Fibroblast of lung (primary cell): ENCODE results near the gene SPATS2L. TPM values are rescaled to one million over a fixed set of nuclear protein-coding genes. Genes with fewer than 3 reads are reported as not detected.

Experiments used
- DNase-seq, 2 donors: peaks; one replicate each; pipeline versions ENCODE4 v3.0.0 to v3.0.0-alpha.2; 2010; ENCODE audit warnings: low read depth in 2 of 2
- H2AFZ ChIP-seq: 2 replicates; pipeline ENCODE4 v1.5.1; 2012; ENCODE audit warnings: low read length, control low read depth, inconsistent platforms
- H3K27ac ChIP-seq: 2 replicates; pipeline ENCODE4 v1.5.1; 2011; ENCODE audit warnings: low read length, control low read depth; ENCODE audit not compliant: insufficient read depth
- H3K27me3 ChIP-seq: 2 replicates; pipeline ENCODE4 v1.5.1; 2011; ENCODE audit warnings: mild to moderate bottlenecking, low read length; ENCODE audit not compliant: control insufficient read depth, insufficient read depth
- H3K36me3 ChIP-seq: 2 replicates; pipeline ENCODE4 v1.5.1; 2011; ENCODE audit warnings: low read length; ENCODE audit not compliant: control insufficient read depth, insufficient read depth
- H3K4me1 ChIP-seq: 2 replicates; pipeline ENCODE4 v1.5.1; 2011; ENCODE audit warnings: low read length; ENCODE audit not compliant: control insufficient read depth, insufficient read depth; ENCODE audit errors: extremely low read depth
- H3K4me2 ChIP-seq: 2 replicates; pipeline ENCODE4 v1.5.1; 2011; ENCODE audit warnings: low read length, control low read depth; ENCODE audit not compliant: insufficient read depth; ENCODE audit errors: extremely low read depth
- H3K4me3 ChIP-seq, 4 experiments: fragments of 200-600 bp in 1 of 4; sonication (generic) in 1 of 4; replicated peaks in 1 of 4; 2 replicates each; pipeline ENCODE4 v1.5.1; 2011 to 2016; ENCODE audit warnings: low read length in 4 of 4, low read depth in 3 of 4, mild to moderate bottlenecking in 3 of 4, control low read depth in 2 of 4, inconsistent platforms in 1 of 4, mixed read lengths in 1 of 4; ENCODE audit not compliant: insufficient read depth in 1 of 4; ENCODE audit errors: control extremely low read depth in 1 of 4
- H3K79me2 ChIP-seq: 2 replicates; pipeline ENCODE4 v1.5.1; 2012; ENCODE audit warnings: mild to moderate bottlenecking, low read length, inconsistent platforms; ENCODE audit not compliant: control insufficient read depth, insufficient read depth
- H3K9ac ChIP-seq: 2 replicates; pipeline ENCODE4 v1.5.1; 2011; ENCODE audit warnings: mild to moderate bottlenecking, low read length, control low read depth; ENCODE audit not compliant: insufficient read depth
- H3K9me3 ChIP-seq: 2 replicates; pipeline ENCODE4 v1.5.1; 2012; ENCODE audit warnings: low read depth, low read length; ENCODE audit not compliant: control insufficient read depth, insufficient read depth
- H4K20me1 ChIP-seq: 2 replicates; pipeline ENCODE4 v1.5.1; 2011; ENCODE audit warnings: low read length; ENCODE audit not compliant: control insufficient read depth, insufficient read depth; ENCODE audit errors: extremely low read depth
- CTCF ChIP-seq, 2 donors: IDR thresholded peaks in 1 of 2; conservative IDR thresholded peaks in 1 of 2; 1 replicate in 1 of 2; 2 replicates in 1 of 2; pipeline ENCODE4 v1.5.1; 2011 to 2012; ENCODE audit warnings: low read length in 2 of 2, control low read depth in 1 of 2, inconsistent platforms in 1 of 2, low read depth in 1 of 2, mild to moderate bottlenecking in 1 of 2
- EZH2 ChIP-seq: IDR thresholded peaks from 2 replicates; pipeline ENCODE4 v1.5.1; 2012; ENCODE audit warnings: low read length, control low read depth, mild to moderate bottlenecking; ENCODE audit errors: missing control alignments
- polyA plus RNA-seq, 2 donors: library from polyadenylated mRNA; depleted of rRNA in 1 of 2; stranded (reverse) in 1 of 2; unstranded in 1 of 2; fragments of >200 nt; gene quantifications; 2 replicates each; pipeline ENCODE4 v1.2.1, GENCODE V29; 2011 to 2012; ENCODE audit warnings: missing spikeins in 1 of 2
- total RNA-seq: library from RNA; depleted of rRNA; stranded (reverse); fragments of >200 nt; gene quantifications from 2 replicates; pipeline ENCODE4 v1.2.1, GENCODE V29; 2014

The SPATS2L gene
- total and polyA plus RNA-seq, 2 donors (not counting 1 experiment from before 2014, with no cell fraction given) = 73.8 to 291 TPM

- H3K79me2 ChIP-seq = no peaks in the 10 kb centered on the region
- no peaks in the 10 kb centered on the region for H4K20me1 ChIP-seq
- no peak overlapping the region for H3K4me3 ChIP-seq
- peak in 1 of 2 donors; percentile 35 for DNase-seq
- H2AFZ ChIP-seq = no peak overlapping the region
- H3K9ac ChIP-seq = no peak overlapping the region
- peaks cover 13% of the 10 kb centered on the region for H3K4me1 ChIP-seq
- TF ChIP-seq CTCF (conservative IDR thresholded peaks at IDR 0.05 in 1 of 2, IDR thresholded peaks at IDR 0.05 in 1 of 2; ENCODE audit: low read depth in 1 of 2, low read length in 2 of 2) (no peak), EZH2 (no peak)
- H3K27me3 ChIP-seq = no peaks in the 10 kb centered on the region
- H3K9me3 ChIP-seq = no peaks in the 10 kb centered on the region
- no peak overlapping the region for H3K27ac ChIP-seq
- no peak overlapping the region for H3K4me2 ChIP-seq
- no peaks in the 10 kb centered on the region for H3K36me3 ChIP-seq
Measured at GRCh38 chr2:200297989-200298388, 8.5 kb upstream of the SPATS2L start.

- Histone ChIP-seq H3K36me3 (no peaks in the 10 kb centered on the region), H3K4me1 (peaks cover 14% of the 10 kb centered on the region), H3K4me3 (no peak overlapping the region), H4K20me1 (no peaks in the 10 kb centered on the region), H3K4me2 (no peak overlapping the region), H3K79me2 (no peaks in the 10 kb centered on the region), H2AFZ (no peak overlapping the region), H3K9me3 (no peaks in the 10 kb centered on the region), H3K27ac (no peak overlapping the region), H3K9ac (no peak overlapping the region), H3K27me3 (no peaks in the 10 kb centered on the region)
- DNase-seq = no peak
- no peak for TF ChIP-seq CTCF (conservative IDR thresholded peaks at IDR 0.05 in 1 of 2, IDR thresholded peaks at IDR 0.05 in 1 of 2; ENCODE audit: low read depth in 1 of 2, low read length in 2 of 2)
- TF ChIP-seq EZH2 = no peak
Measured at GRCh38 chr2:200298816-200299215, 7.7 kb upstream of the SPATS2L start.

- no peaks in the 10 kb centered on the region for H3K27me3 ChIP-seq
- no peak for TF ChIP-seq EZH2
- TF ChIP-seq CTCF (conservative IDR thresholded peaks at IDR 0.05 in 1 of 2, IDR thresholded peaks at IDR 0.05 in 1 of 2; ENCODE audit: low read depth in 1 of 2, low read length in 2 of 2) = no peak
- no peaks in the 10 kb centered on the region for H3K9me3 ChIP-seq
- H3K9ac ChIP-seq = no peak overlapping the region
- H3K4me1 ChIP-seq = peaks cover 14% of the 10 kb centered on the region
- no peak overlapping the region for H3K4me2 ChIP-seq
- H2AFZ ChIP-seq = no peak overlapping the region
- H3K36me3 ChIP-seq = no peaks in the 10 kb centered on the region
- no peak for DNase-seq
- H3K27ac ChIP-seq = no peak overlapping the region
- H3K79me2 ChIP-seq = no peaks in the 10 kb centered on the region
- no peaks in the 10 kb centered on the region for H4K20me1 ChIP-seq
- no peak overlapping the region for H3K4me3 ChIP-seq
Measured at GRCh38 chr2:200300065-200300464, 6.4 kb upstream of the SPATS2L start.
